ENCODE results near the gene COX4I1.

The COX4I1 gene

DNA sequence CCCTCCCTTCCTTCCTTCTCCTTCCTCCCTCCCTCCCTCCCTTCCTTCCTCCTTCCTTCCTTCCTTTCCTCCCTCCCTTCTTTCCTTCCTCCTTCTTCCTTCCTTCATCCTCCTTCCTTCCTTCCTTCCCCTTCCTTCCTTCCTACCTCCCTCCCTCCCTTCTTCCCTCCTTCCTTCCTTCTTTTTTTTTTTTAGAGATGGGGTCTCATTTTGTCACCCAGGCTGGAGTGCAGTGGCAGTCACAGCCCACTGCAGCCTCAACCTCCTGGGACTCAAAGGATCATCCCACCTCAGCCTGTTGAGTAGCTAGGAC lies 44.6 kb downstream of the COX4I1 start:
- H3K27ac ChIP-seq (ENCODE audit: low read length) = no peak overlapping the region
- H2AFZ ChIP-seq (ENCODE audit: low read depth, low read length) = no peak overlapping the region
- TF ChIP-seq, protein P1, sequence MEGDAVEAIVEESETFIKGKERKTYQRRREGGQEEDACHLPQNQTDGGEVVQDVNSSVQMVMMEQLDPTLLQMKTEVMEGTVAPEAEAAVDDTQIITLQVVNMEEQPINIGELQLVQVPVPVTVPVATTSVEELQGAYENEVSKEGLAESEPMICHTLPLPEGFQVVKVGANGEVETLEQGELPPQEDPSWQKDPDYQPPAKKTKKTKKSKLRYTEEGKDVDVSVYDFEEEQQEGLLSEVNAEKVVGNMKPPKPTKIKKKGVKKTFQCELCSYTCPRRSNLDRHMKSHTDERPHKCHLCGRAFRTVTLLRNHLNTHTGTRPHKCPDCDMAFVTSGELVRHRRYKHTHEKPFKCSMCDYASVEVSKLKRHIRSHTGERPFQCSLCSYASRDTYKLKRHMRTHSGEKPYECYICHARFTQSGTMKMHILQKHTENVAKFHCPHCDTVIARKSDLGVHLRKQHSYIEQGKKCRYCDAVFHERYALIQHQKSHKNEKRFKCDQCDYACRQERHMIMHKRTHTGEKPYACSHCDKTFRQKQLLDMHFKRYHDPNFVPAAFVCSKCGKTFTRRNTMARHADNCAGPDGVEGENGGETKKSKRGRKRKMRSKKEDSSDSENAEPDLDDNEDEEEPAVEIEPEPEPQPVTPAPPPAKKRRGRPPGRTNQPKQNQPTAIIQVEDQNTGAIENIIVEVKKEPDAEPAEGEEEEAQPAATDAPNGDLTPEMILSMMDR (IDR thresholded peaks at IDR 0.05; ENCODE audit: low read depth, low read length) = no peak
- no peak overlapping the region for H3K9ac ChIP-seq (ENCODE audit: low read length)
- H3K27me3 ChIP-seq (ENCODE audit: low read depth, low read length) = peaks cover 9% of the 10 kb centered on the region
- H3K4me1 ChIP-seq (ENCODE audit: low read length) = no peaks in the 10 kb centered on the region
- H3K9me3 ChIP-seq (ENCODE audit: insufficient read depth, low read length) = no peaks in the 10 kb centered on the region
- no peaks in the 10 kb centered on the region for H3K36me3 ChIP-seq (replicated peaks; ENCODE audit: low read depth, low read length)
- no peak overlapping the region for H3K4me3 ChIP-seq (ENCODE audit: low read length)
- no peak overlapping the region for H3K4me2 ChIP-seq (ENCODE audit: low read length)
- no peaks in the 10 kb centered on the region for H3K79me2 ChIP-seq (ENCODE audit: low read length)
- no peaks in the 10 kb centered on the region for H4K20me1 ChIP-seq (ENCODE audit: insufficient read depth, low read length)

DNA sequence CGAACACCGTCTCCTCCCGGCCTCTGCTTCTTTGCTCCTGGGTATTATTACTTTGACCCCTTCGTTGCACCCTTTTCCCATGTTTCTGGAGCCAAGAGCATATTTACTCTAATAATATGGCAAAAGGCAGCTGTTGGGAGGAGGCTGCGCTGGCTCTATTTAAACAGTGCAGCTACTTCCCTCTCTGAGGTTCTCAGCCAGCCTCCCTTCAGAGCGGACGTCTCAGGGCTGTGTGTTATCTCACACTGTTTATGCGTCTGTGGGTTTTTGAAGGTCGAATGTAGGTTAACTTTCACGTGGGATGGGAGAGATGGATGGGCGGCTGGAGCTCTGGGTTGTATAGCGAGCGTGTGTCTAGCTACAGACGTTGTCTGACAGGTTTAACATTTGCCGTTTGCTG lies 45.3 kb downstream of the COX4I1 start:
- Histone ChIP-seq H3K4me3 (ENCODE audit: low read length) (no peak overlapping the region), H3K4me1 (ENCODE audit: low read length) (no peaks in the 10 kb centered on the region), H3K27me3 (ENCODE audit: low read depth, low read length) (peaks cover 15% of the 10 kb centered on the region), H3K36me3 (replicated peaks; ENCODE audit: low read depth, low read length) (no peaks in the 10 kb centered on the region), H3K4me2 (ENCODE audit: low read length) (no peak overlapping the region), H3K9me3 (ENCODE audit: insufficient read depth, low read length) (no peaks in the 10 kb centered on the region), H2AFZ (ENCODE audit: low read depth, low read length) (no peak overlapping the region), H3K9ac (ENCODE audit: low read length) (no peak overlapping the region), H3K27ac (ENCODE audit: low read length) (no peak overlapping the region), H4K20me1 (ENCODE audit: insufficient read depth, low read length) (no peaks in the 10 kb centered on the region), H3K79me2 (ENCODE audit: low read length) (no peaks in the 10 kb centered on the region)
- TF ChIP-seq EZH2phosphoT487 (IDR thresholded peaks at IDR 0.05; ENCODE audit: low read depth) = no peak
- TF ChIP-seq, protein P1 (IDR thresholded peaks at IDR 0.05; ENCODE audit: low read depth, low read length) = no peak

DNA sequence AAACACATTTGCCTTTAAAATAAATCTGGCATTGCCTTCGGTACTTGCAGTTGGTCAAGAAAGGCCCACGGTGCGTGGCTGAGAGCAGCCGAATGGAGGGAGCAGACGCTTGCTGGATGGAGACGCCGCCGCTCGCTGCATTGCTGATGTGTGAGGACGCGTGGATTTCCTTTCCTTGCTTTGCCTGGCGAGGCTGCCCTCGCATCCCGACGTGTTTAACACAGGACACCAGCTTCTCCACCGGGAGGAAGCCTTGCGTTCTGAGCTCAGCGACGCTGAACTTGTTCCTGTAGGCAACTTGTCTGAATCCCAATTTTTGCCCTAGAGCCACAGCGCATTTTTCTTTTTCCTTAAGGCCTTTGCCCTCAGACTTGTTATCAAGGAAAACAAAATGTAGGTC lies 45.8 kb downstream of the COX4I1 start:
- Histone ChIP-seq H3K4me1 (ENCODE audit: low read length) (no peaks in the 10 kb centered on the region), H3K9ac (ENCODE audit: low read length) (no peak overlapping the region), H3K27me3 (ENCODE audit: low read depth, low read length) (peaks cover 17% of the 10 kb centered on the region), H4K20me1 (ENCODE audit: insufficient read depth, low read length) (no peaks in the 10 kb centered on the region), H3K9me3 (ENCODE audit: insufficient read depth, low read length) (no peaks in the 10 kb centered on the region), H3K27ac (ENCODE audit: low read length) (no peak overlapping the region), H3K4me2 (ENCODE audit: low read length) (no peak overlapping the region), H2AFZ (ENCODE audit: low read depth, low read length) (no peak overlapping the region), H3K79me2 (ENCODE audit: low read length) (no peaks in the 10 kb centered on the region), H3K4me3 (ENCODE audit: low read length) (no peak overlapping the region), H3K36me3 (replicated peaks; ENCODE audit: low read depth, low read length) (no peaks in the 10 kb centered on the region)
- TF ChIP-seq, protein P1 (IDR thresholded peaks at IDR 0.05; ENCODE audit: low read depth, low read length) = no peak
- TF ChIP-seq EZH2phosphoT487 (IDR thresholded peaks at IDR 0.05; ENCODE audit: low read depth) = no peak

DNA sequence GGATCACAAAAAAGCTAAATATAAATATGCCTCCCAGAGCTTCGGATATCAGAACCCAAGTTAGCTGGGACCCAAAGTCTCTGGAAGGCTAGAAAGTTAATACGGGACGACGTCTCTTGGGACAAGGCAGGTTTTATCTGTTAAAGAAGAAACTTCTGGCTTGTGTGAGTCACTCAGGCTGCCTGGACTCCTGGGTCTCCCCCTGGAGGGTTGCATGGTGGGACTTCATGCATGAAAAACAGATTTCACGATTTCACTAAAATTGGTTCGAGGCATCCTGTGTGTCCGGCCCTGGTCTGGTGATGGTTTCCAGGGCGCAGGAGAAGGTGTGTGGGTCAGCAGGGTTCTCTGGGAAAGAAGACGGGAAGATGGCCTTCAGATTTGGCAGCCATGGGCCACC lies 47.0 kb downstream of the COX4I1 start:
- H3K36me3 ChIP-seq (replicated peaks; ENCODE audit: low read depth, low read length) = no peaks in the 10 kb centered on the region
- no peak overlapping the region for H3K9ac ChIP-seq (ENCODE audit: low read length)
- no peaks in the 10 kb centered on the region for H4K20me1 ChIP-seq (ENCODE audit: insufficient read depth, low read length)
- H3K27ac ChIP-seq (ENCODE audit: low read length) = no peak overlapping the region
- H3K27me3 ChIP-seq (ENCODE audit: low read depth, low read length) = peaks cover 22% of the 10 kb centered on the region
- H2AFZ ChIP-seq (ENCODE audit: low read depth, low read length) = no peak overlapping the region
- TF ChIP-seq EZH2phosphoT487 (IDR thresholded peaks at IDR 0.05; ENCODE audit: low read depth) = no peak
- TF ChIP-seq, protein P1 (IDR thresholded peaks at IDR 0.05; ENCODE audit: low read depth, low read length) = no peak
- peaks cover 12% of the 10 kb centered on the region for H3K4me1 ChIP-seq (ENCODE audit: low read length)
- H3K4me3 ChIP-seq (ENCODE audit: low read length) = no peak overlapping the region
- H3K79me2 ChIP-seq (ENCODE audit: low read length) = no peaks in the 10 kb centered on the region
- no peaks in the 10 kb centered on the region for H3K9me3 ChIP-seq (ENCODE audit: insufficient read depth, low read length)
- H3K4me2 ChIP-seq (ENCODE audit: low read length) = no peak overlapping the region
